Measurements from ENCODE around the gene BAIAP2L1. TPM values are rescaled to one million over a fixed set of nuclear protein-coding genes. Genes with fewer than 3 reads are reported as not detected.

The BAIAP2L1 gene
- total and polyA plus RNA-seq, 2 of the 8 experiments (the other 6 are each of a cell fraction or from before 2014, with no cell fraction given): 19.2 to 42.9 TPM

DNA sequence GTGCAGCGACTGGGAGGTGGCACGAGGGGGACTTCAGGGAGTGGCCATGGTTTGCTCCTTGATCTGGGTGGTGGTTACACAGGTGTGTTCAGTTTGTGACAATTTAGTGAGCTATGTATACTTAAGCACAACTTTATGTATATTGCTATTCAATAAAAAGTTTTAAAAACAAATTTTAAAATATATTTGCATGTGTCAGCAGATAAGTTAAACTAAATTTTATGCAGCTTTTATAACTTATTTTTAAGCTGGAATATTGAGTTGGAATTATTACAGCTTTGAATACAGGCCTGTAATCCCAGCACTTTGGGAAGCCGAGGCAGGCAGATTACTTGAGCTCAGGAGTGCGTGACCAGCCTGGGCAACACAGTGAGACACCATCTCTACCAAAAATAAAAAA lies 5.4 kb downstream of the BAIAP2L1 start:
- POLR2A ChIA-PET (ENCODE audit: partially characterized antibody): interaction anchor here (0.9 kb wide), 1 partner anchor 9 kb away, joined by 3 read pairs; no protein-coding TSS in a partner anchor
- H3K79me2 ChIP-seq (ENCODE audit: control insufficient read depth in 1 of 2, insufficient read depth in 2 of 2, low read length in 2 of 2): peaks cover 23 to 82% of the 10 kb centered on the region in 2 experiments

More for the DNA sequence above, 5.4 kb downstream of the BAIAP2L1 start:
- Histone ChIP-seq H3K18ac (ENCODE audit: extremely low read depth, low read length) (no peak overlapping the region), H3K14ac (ENCODE audit: insufficient read length) (no peak overlapping the region), H2BK120ac (replicated peaks; ENCODE audit: low read depth, low read length) (no peak overlapping the region), H3K23ac (ENCODE audit: insufficient read length) (no peak overlapping the region), H3K27me3 (replicated peaks in 1 of 4; ENCODE audit: control insufficient read depth in 3 of 4, extremely low read depth in 1 of 4, insufficient read depth in 3 of 4, low read length in 3 of 4) (no peaks in the 10 kb centered on the region), H2AFZ (ENCODE audit: low read length) (no peak overlapping the region), H3K4me1 (replicated peaks in 1 of 4; ENCODE audit: control insufficient read depth in 3 of 4, insufficient read depth in 4 of 4, low read length in 3 of 4) (peaks cover 0 to 6% (median 5%) of the 10 kb centered on the region in 4 experiments; a peak in 6 of 7 replicates), H2BK12ac (ENCODE audit: low read depth, low read length) (no peak overlapping the region), H4K91ac (replicated peaks; ENCODE audit: insufficient read length, low read length) (no peak overlapping the region), H2AK5ac (ENCODE audit: low read depth, low read length) (no peak overlapping the region), H2BK15ac (ENCODE audit: low read length) (no peak overlapping the region), H3K4ac (replicated peaks; ENCODE audit: insufficient read length, low read depth, low read length) (no peak overlapping the region), H3K27ac (ENCODE audit: low read depth, low read length) (no peak overlapping the region), H3K56ac (replicated peaks; ENCODE audit: insufficient read length, low read depth, low read length) (no peak overlapping the region), H4K20me1 (replicated peaks in 1 of 2; ENCODE audit: control insufficient read depth in 1 of 2, insufficient read depth in 2 of 2, low read length in 2 of 2) (peaks cover 4 to 5% of the 10 kb centered on the region in 2 experiments), H3K79me1 (ENCODE audit: low read depth, low read length) (peaks cover 4% of the 10 kb centered on the region; the same call in 1 of the 2 replicates), H3K4me2 (ENCODE audit: insufficient read depth in 1 of 2, low read depth in 2 of 2, low read length in 2 of 2) (no peak overlapping the region), H3K4me3 (ENCODE audit: extremely low read depth in 1 of 4, insufficient read depth in 2 of 4, low read depth in 3 of 4, low read length in 4 of 4) (no peak overlapping the region), H3K9me3 (ENCODE audit: insufficient read depth in 2 of 2, low read depth in 1 of 2, low read length in 1 of 2) (no peaks in the 10 kb centered on the region; a peak in 1 of 4 replicates), H3K23me2 (ENCODE audit: low read depth, low read length) (no peaks in the 10 kb centered on the region; the same call in 1 of the 2 replicates), H4K8ac (ENCODE audit: extremely low read depth, insufficient read depth, low read length) (no peak overlapping the region), H3K9ac (replicated peaks in 1 of 4; ENCODE audit: extremely low read depth in 1 of 4, low read depth in 3 of 4, low read length in 3 of 4) (no peak overlapping the region; a peak in 1 of 7 replicates), H2BK5ac (ENCODE audit: low read depth, low read length) (no peak overlapping the region), H3K36me3 (ENCODE audit: control insufficient read depth in 2 of 4, insufficient read depth in 4 of 4, low read length in 3 of 4) (no peaks in the 10 kb centered on the region), H2BK20ac (ENCODE audit: low read length) (no peak overlapping the region), H4K5ac (ENCODE audit: insufficient read length, low read depth, low read length) (no peak overlapping the region)
- TF ChIP-seq TCF12 (IDR thresholded peaks at IDR 0.05; ENCODE audit: low read depth, low read length): no peak
- no peak for TF ChIP-seq GABPA (IDR thresholded peaks at IDR 0.05; ENCODE audit: borderline replicate concordance, insufficient read depth, low read length)
- TF ChIP-seq KDM5A (IDR thresholded peaks at IDR 0.05; ENCODE audit: low read length): no peak
- no peak for TF ChIP-seq MAX (IDR thresholded peaks at IDR 0.05)
- no peak for TF ChIP-seq CHD1 (IDR thresholded peaks at IDR 0.05; ENCODE audit: low read depth, low read length)
- TF ChIP-seq SAP30 (IDR thresholded peaks at IDR 0.05; ENCODE audit: insufficient read depth, insufficient replicate concordance, low read length): no peak
- no peak for TF ChIP-seq TAF7 (optimal IDR thresholded peaks at IDR 0.05; ENCODE audit: borderline replicate concordance, low read depth, low read length)
- TF ChIP-seq KDM1A (IDR thresholded peaks at IDR 0.05; ENCODE audit: borderline replicate concordance, low read length): no peak
- FAIRE-seq (no peak), DNase-seq (ENCODE audit: low read depth in 1 of 2, low spot score in 2 of 2) (no peak)
- 86% methylated on average over 4 of the region's 4 CpGs; no CpG with 5 or more reads in 1 of the 2 experiments for WGBS, 2 experiments (ENCODE audit: extremely low coverage in 1 of 2, insufficient coverage in 1 of 2, insufficient read length in 1 of 2, insufficient replicate concordance in 2 of 2, low coverage in 1 of 2, low lambda C conversion rate in 2 of 2, missing lambda C conversion rate in 1 of 2)
- CTCF ChIA-PET (ENCODE audit: partially characterized antibody): interaction anchor here (0.8 to 1.1 kb wide), 2 partner anchors 24 to 446 kb away, joined by 3 read pairs; no protein-coding TSS in a partner anchor
